Retinal pigment epithelial cell (primary cell): ENCODE results near the gene MAPRE3.

Source experiments
- DNase-seq: peaks from one replicate; pipeline ENCODE4 v3.0.0-alpha.2; 2010; ENCODE audit warnings: low read depth
- H3K4me3 ChIP-seq: 2 replicates; pipeline ENCODE4 v1.5.1; 2011; ENCODE audit warnings: mild to moderate bottlenecking, low read length, control low read depth, moderate library complexity
- TF ChIP-seq, protein P1 (sequence below): conservative IDR thresholded peaks from 2 replicates; pipeline ENCODE4 v1.5.1; 2011; ENCODE audit warnings: low read depth, low read length, control low read depth, inconsistent platforms

MAPRE3 gene

GRCh38 chr2:26983746-26984145, 13.3 kb downstream of the MAPRE3 start:
- no peak for DNase-seq
- H3K4me3 ChIP-seq: no peak overlapping the region
- TF ChIP-seq, protein P1, sequence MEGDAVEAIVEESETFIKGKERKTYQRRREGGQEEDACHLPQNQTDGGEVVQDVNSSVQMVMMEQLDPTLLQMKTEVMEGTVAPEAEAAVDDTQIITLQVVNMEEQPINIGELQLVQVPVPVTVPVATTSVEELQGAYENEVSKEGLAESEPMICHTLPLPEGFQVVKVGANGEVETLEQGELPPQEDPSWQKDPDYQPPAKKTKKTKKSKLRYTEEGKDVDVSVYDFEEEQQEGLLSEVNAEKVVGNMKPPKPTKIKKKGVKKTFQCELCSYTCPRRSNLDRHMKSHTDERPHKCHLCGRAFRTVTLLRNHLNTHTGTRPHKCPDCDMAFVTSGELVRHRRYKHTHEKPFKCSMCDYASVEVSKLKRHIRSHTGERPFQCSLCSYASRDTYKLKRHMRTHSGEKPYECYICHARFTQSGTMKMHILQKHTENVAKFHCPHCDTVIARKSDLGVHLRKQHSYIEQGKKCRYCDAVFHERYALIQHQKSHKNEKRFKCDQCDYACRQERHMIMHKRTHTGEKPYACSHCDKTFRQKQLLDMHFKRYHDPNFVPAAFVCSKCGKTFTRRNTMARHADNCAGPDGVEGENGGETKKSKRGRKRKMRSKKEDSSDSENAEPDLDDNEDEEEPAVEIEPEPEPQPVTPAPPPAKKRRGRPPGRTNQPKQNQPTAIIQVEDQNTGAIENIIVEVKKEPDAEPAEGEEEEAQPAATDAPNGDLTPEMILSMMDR: no peak

GRCh38 chr2:26985807-26986206, 15.4 kb downstream of the MAPRE3 start:
- TF ChIP-seq, protein P1: no peak
- no peak for DNase-seq
- H3K4me3 ChIP-seq: no peak overlapping the region

- no peak overlapping the region for H3K4me3 ChIP-seq
- DNase-seq: no peak
- TF ChIP-seq, protein P1: no peak
Measured at GRCh38 chr2:26986576-26986975, 16.1 kb downstream of the MAPRE3 start.

DNA sequence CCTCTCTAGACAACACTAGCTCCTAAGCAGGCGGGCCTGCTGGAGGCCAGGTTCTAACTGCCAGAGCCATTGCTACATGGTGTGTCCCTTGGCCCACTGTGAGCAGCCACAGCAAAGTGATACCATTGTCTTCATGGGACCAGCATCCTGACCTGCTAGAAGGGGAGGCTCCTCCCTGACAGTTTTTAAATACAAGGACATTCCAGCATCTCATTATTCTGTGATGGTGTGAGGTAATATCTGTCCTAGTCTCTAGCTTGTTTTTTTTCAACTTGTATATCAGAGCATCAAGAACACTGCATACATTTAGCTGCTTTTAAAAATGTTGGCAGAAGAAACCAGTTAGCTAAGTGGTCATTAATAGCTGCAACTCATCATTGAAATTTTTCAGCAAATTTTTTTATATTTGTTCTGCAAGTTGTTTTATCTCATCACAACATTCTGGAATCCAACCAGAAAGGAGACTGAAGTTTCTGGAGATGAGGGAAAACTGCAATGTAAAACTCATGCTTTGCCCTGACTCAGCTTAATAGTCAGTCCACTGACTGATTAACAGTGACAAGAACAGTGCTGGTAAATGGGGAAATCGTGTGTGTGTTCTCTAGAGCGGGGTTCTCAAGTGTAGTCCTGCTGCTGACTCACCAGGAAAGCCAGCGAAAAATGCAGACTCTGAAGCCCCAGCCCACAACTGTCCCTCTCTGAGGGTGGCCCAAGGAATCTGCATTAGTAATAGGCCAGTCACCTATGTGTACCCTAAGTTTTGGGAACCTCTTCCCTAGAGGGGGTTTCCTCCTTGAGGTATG, 17.8 kb downstream of the MAPRE3 start:
- TF ChIP-seq, protein P1: no peak
- peak; percentile 79 for DNase-seq
- H3K4me3 ChIP-seq: no peak overlapping the region

- DNase-seq: no peak
- no peak overlapping the region for H3K4me3 ChIP-seq
- TF ChIP-seq, protein P1: no peak
Measured at GRCh38 chr2:26989156-26989555, 18.7 kb downstream of the MAPRE3 start.

DNA sequence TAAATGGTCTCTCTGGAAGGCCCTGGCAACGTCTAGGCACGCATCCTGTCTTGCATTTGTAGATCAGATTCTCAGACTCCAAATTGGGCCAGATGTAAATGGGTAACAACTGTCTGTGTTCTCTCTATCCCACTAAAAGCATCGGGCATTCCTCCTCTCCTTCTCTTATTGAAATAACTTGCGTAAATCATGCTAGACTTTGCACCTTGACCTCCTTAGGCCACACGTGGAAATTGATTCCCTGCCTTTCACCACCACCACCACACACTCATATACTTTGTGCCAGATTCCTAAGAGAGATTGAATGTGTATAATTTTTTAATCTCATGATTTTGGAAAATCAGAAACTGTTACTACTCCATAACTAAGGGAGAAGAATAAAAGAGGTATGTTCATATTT, 21.3 kb downstream of the MAPRE3 start:
- no peak overlapping the region for H3K4me3 ChIP-seq
- no peak for DNase-seq
- TF ChIP-seq, protein P1: no peak

DNA sequence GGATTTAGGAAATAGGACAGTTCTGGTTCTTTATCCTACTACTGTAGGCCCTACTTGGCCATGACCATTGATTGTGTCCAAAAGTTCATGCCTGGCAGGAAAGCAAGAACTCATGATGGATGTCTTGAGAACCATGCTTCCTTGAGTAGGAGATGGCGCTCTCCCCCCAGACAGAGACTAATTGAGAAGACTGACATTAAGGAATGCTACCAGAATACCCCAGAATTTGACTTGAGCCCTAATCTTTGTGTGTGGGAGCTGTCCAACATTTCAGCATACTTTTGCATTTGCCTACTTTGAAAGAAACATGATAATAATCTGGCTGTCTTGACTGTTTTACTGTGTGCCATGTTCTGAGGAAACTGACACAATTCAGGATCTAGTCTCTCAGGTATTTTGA, 23.3 kb downstream of the MAPRE3 start:
- TF ChIP-seq, protein P1: no peak
- DNase-seq: no peak

More for the DNA sequence above, 23.3 kb downstream of the MAPRE3 start:
- H3K4me3 ChIP-seq: no peak overlapping the region
